ENCODE results near the gene PSMB1.

Gene PSMB1

GRCh38 chr6:170552765-170553533, at the start of gene PSMB1:
Gene PSMB1 (minus strand): TSS chr6:170553307. CDS start chr6:170553242, 65 bp downstream.
- DNase-seq: peak; percentile 86

- DNase-seq: no peak
These were observed 44.2 kb upstream of the PSMB1 start for GRCh38 chr6:170597278-170597677.

- no peak for DNase-seq
These were observed 43.3 kb upstream of the PSMB1 start for GRCh38 chr6:170596426-170596825.

GRCh38 chr6:170590725-170591124, 37.6 kb upstream of the PSMB1 start:
- no peak for DNase-seq

- DNase-seq: no peak
These were observed 31.9 kb upstream of the PSMB1 start for GRCh38 chr6:170584954-170585498.

GRCh38 chr6:170584181-170584953, 31.3 kb upstream of the PSMB1 start, which contains the start of gene PDCD2:
Gene PDCD2 (minus strand): TSS chr6:170584637. CDS start chr6:170584581, 56 bp downstream.
- peak; percentile 94 for DNase-seq

GRCh38 chr6:170583756-170584180, 30.7 kb upstream of the PSMB1 start:
- DNase-seq: no peak

GRCh38 chr6:170578909-170579308, 25.8 kb upstream of the PSMB1 start:
- DNase-seq: no peak

GRCh38 chr6:170575250-170575649, 22.1 kb upstream of the PSMB1 start:
- DNase-seq: no peak

GRCh38 chr6:170572704-170573466, 19.8 kb upstream of the PSMB1 start:
- DNase-seq: no peak

GRCh38 chr6:170564936-170565530, 11.9 kb upstream of the PSMB1 start:
- DNase-seq: no peak

GRCh38 chr6:170561555-170561954, 8.4 kb upstream of the PSMB1 start:
- no peak for DNase-seq

GRCh38 chr6:170555305-170555704, 2.2 kb upstream of the PSMB1 start:
- no peak for DNase-seq

- no peak for DNase-seq
These were observed 1.7 kb upstream of the PSMB1 start for GRCh38 chr6:170554796-170555137.

GRCh38 chr6:170554013-170554795, 1.1 kb upstream of the PSMB1 start, which contains the start of gene TBP:
Gene TBP (plus strand): TSS chr6:170554369. CDS start chr6:170557030, 2,661 bp downstream.
- peak; percentile 98 for DNase-seq

GRCh38 chr6:170553534-170554012, 466 bp upstream of the PSMB1 start:
- DNase-seq: peak; percentile 4

- DNase-seq: no peak
These were observed 7.7 kb downstream of the PSMB1 start for GRCh38 chr6:170545405-170545804.

- no peak for DNase-seq
These were observed 10.9 kb downstream of the PSMB1 start for GRCh38 chr6:170542031-170542719.

GRCh38 chr6:170537329-170537728, 15.8 kb downstream of the PSMB1 start:
- DNase-seq: no peak

- DNase-seq: no peak
These were observed 16.4 kb downstream of the PSMB1 start for GRCh38 chr6:170536671-170537070.

GRCh38 chr6:170535004-170535403, 18.1 kb downstream of the PSMB1 start:
- DNase-seq: no peak
